ENCODE measurements around the gene ZNF574.

- TF ChIP-seq CTCF (IDR thresholded peaks at IDR 0.05): no peak
- no peak for TF ChIP-seq POLR2A (IDR thresholded peaks at IDR 0.05)
Observed at GRCh38 chr19:42091300-42091699, 15.3 kb downstream of the ZNF574 start.

Measured in adrenal gland (tissue), 5 donors.